Common myeloid progenitor, CD34-positive (primary cell): ENCODE data around the gene CYB561.

ENCODE experiments used
- CTCF ChIA-PET: fragments of 350-600 bp; sonication (Branson Sonifier 250); formaldehyde crosslinking; loops from one replicate; lab custom pipeline; 2021; ENCODE audit warnings: antibody characterized with exemption; lab: Charles Lee
- POLR2A ChIA-PET: fragments of 350-600 bp; sonication (Branson Sonifier 250); formaldehyde crosslinking; loops from one replicate; lab custom pipeline; 2021; ENCODE audit warnings: antibody characterized with exemption; lab: Charles Lee
- DNase-seq, 3 donors: peaks; one replicate each; pipeline versions ENCODE4 v3.0.0 to v3.0.0-alpha.2; 2013
- H3K27ac ChIP-seq, 2 experiments: 1 replicate in 1 of 2; 2 replicates in 1 of 2; pipeline ENCODE4 v1.7.0; 2013; ENCODE audit warnings: inconsistent platforms in 2 of 2, low read length in 2 of 2, mild to moderate bottlenecking in 2 of 2, low read depth in 1 of 2, moderate library complexity in 1 of 2; ENCODE audit not compliant: severe bottlenecking in 2 of 2, insufficient read depth in 1 of 2, poor library complexity in 1 of 2
- H3K27me3 ChIP-seq, 5 experiments: replicated peaks in 2 of 5; 1 replicate in 3 of 5; 2 replicates in 2 of 5; pipeline versions ENCODE4 v1.6.1 to v1.7.0; 2013; ENCODE audit warnings: low read length in 4 of 5, mild to moderate bottlenecking in 2 of 5, moderate library complexity in 2 of 5, inconsistent platforms in 1 of 5; ENCODE audit not compliant: insufficient read depth in 5 of 5, control insufficient read depth in 4 of 5
- H3K36me3 ChIP-seq, 4 experiments: 1 replicate in 2 of 4; 2 replicates in 2 of 4; pipeline versions ENCODE4 v1.6.1 to v1.7.0; 2013; ENCODE audit warnings: low read length in 3 of 4, control low read depth in 1 of 4, mild to moderate bottlenecking in 1 of 4; ENCODE audit not compliant: control insufficient read depth in 4 of 4, insufficient read depth in 4 of 4
- H3K4me1 ChIP-seq, 4 experiments: 1 replicate in 3 of 4; 2 replicates in 1 of 4; pipeline versions ENCODE4 v1.6.1 to v1.7.1; 2013; ENCODE audit warnings: low read length in 3 of 4, mild to moderate bottlenecking in 3 of 4, control low read depth in 1 of 4, inconsistent platforms in 1 of 4, moderate library complexity in 1 of 4; ENCODE audit not compliant: control insufficient read depth in 4 of 4, insufficient read depth in 4 of 4; ENCODE audit errors: control extremely low read depth in 1 of 4
- H3K4me3 ChIP-seq, 7 experiments: 1 replicate in 4 of 7; 2 replicates in 3 of 7; pipeline versions ENCODE4 v1.5.1 to v1.7.0; 2013; ENCODE audit warnings: mild to moderate bottlenecking in 7 of 7, low read length in 6 of 7, moderate library complexity in 6 of 7, inconsistent platforms in 2 of 7, low read depth in 2 of 7, control low read depth in 1 of 7; ENCODE audit not compliant: insufficient read depth in 4 of 7, control insufficient read depth in 1 of 7; ENCODE audit errors: extremely low read depth in 1 of 7
- H3K9me3 ChIP-seq, 5 experiments: 1 replicate in 4 of 5; 2 replicates in 1 of 5; pipeline versions ENCODE4 v1.6.1 to v1.7.1; 2013; ENCODE audit warnings: low read length in 4 of 5, mild to moderate bottlenecking in 2 of 5, inconsistent platforms in 1 of 5, low read depth in 1 of 5, moderate library complexity in 1 of 5; ENCODE audit not compliant: control insufficient read depth in 4 of 5, insufficient read depth in 2 of 5; ENCODE audit errors: control extremely low read depth in 1 of 5
- WGBS: methylation state at CpG from one replicate; pipeline ENCODE4 v1.1.5; 2013; ENCODE audit not compliant: insufficient coverage; 5-methylcytosine and 5-hydroxymethylcytosine counted together

Gene CYB561

GRCh38 chr17:63436523-63437110 is 9.5 kb downstream of the CYB561 start:
- 94% methylated on average over 7 of the region's 17 CpGs for WGBS
- DNase-seq: no peak
- Histone ChIP-seq H3K4me1 (peaks cover 10 to 95% (median 88%) of the 10 kb centered on the region in 4 experiments), H3K27me3 (no peaks in the 10 kb centered on the region), H3K9me3 (no peaks in the 10 kb centered on the region), H3K27ac (no peak overlapping the region), H3K4me3 (no peak overlapping the region), H3K36me3 (peaks cover 0 to 15% (median under 1%) of the 10 kb centered on the region in 4 experiments)
- POLR2A ChIA-PET: interaction anchor here (3.8 kb wide), 1 partner anchor 41 kb away, joined by 23 read pairs; the partner anchor contains the start of gene ACE
- CTCF ChIA-PET: interaction anchor here (2.2 to 27.9 kb wide), 6 partner anchors 3 to 42 kb away, joined by 6 to 562 read pairs (median 189); partner anchors contain the start of genes ACE and CYB561

- Histone ChIP-seq H3K27me3 (no peaks in the 10 kb centered on the region), H3K9me3 (no peaks in the 10 kb centered on the region), H3K36me3 (peaks cover 0 to 11% (median under 1%) of the 10 kb centered on the region in 4 experiments), H3K4me3 (peak overlapping the region in 1 of 7 experiments; percentile 28), H3K27ac (no peak overlapping the region), H3K4me1 (peaks cover 10 to 96% (median 92%) of the 10 kb centered on the region in 4 experiments)
- POLR2A ChIA-PET: interaction anchor here (1.4 to 4.9 kb wide), 4 partner anchors 10 to 42 kb away, joined by 4 to 54 read pairs (median 16); partner anchors contain the start of genes ACE and CYB561
- CTCF ChIA-PET: interaction anchor here (1.1 to 27.9 kb wide), 8 partner anchors 4 to 188 kb away, joined by 4 to 562 read pairs (median 14); partner anchors contain the start of genes ACE and CYB561
- 85% methylated on average over 21 of the region's 29 CpGs for WGBS
- DNase-seq: peak in 2 of 3 donors; percentile 27 to 41
These were observed 10.2 kb downstream of the CYB561 start for GRCh38 chr17:63435681-63436522.

GRCh38 chr17:63434951-63435571 is 11.0 kb downstream of the CYB561 start:
- peak; percentile 73 to 89 (median 86) for DNase-seq
- Histone ChIP-seq H3K4me3 (peak overlapping the region in 5 of 7 experiments; percentile 4 to 54 (median 43)), H3K36me3 (peaks cover 0 to 10% (median under 1%) of the 10 kb centered on the region in 4 experiments), H3K27ac (no peak overlapping the region), H3K4me1 (peaks cover 10 to 88% (median 86%) of the 10 kb centered on the region in 4 experiments), H3K9me3 (no peaks in the 10 kb centered on the region), H3K27me3 (no peaks in the 10 kb centered on the region)
- ChIA-PET CTCF (interaction anchor here (0.6 to 27.9 kb wide), 13 partner anchors 5 to 872 kb away, joined by 3 to 562 read pairs (median 5); partner anchors contain the start of genes ACE and CYB561), POLR2A (interaction anchor here (0.8 to 4.9 kb wide), 5 partner anchors 9 to 43 kb away, joined by 4 to 54 read pairs (median 8); partner anchors contain the start of genes ACE and CYB561)
- 11% methylated on average over 20 of the region's 25 CpGs for WGBS

GRCh38 chr17:63433746-63434591 is 12.1 kb downstream of the CYB561 start:
- WGBS: 59% methylated on average over 30 of the region's 32 CpGs
- peak overlapping the region; percentile 40 to 78 for H3K27ac ChIP-seq
- H3K4me3 ChIP-seq: peak overlapping the region in 5 of 7 experiments; percentile 4 to 55 (median 43)
- H3K36me3 ChIP-seq: peaks cover 0 to 10% (median under 1%) of the 10 kb centered on the region in 4 experiments
- no peaks in the 10 kb centered on the region for H3K27me3 ChIP-seq
- DNase-seq: peak in 2 of 3 donors; percentile 73 to 82
- CTCF ChIA-PET: interaction anchor here (0.6 to 27.9 kb wide), 15 partner anchors 6 to 870 kb away, joined by 3 to 562 read pairs (median 3); partner anchors contain the start of genes ACE and CYB561
- peaks cover 4 to 77% (median 76%) of the 10 kb centered on the region in 4 experiments for H3K4me1 ChIP-seq
- POLR2A ChIA-PET: interaction anchor here (0.8 to 4.9 kb wide), 7 partner anchors 9 to 44 kb away, joined by 3 to 54 read pairs (median 7); partner anchors contain the start of genes ACE and CYB561
- H3K9me3 ChIP-seq: no peaks in the 10 kb centered on the region

- peak; percentile 69 to 84 (median 72) for DNase-seq
- Histone ChIP-seq H3K4me3 (peak overlapping the region in 1 of 7 experiments; percentile 48), H3K4me1 (peaks cover 10 to 77% (median 77%) of the 10 kb centered on the region in 4 experiments), H3K27ac (peak overlapping the region in 1 of 2 experiments; percentile 78), H3K27me3 (no peaks in the 10 kb centered on the region), H3K36me3 (peaks cover 0 to 10% (median under 1%) of the 10 kb centered on the region in 4 experiments), H3K9me3 (no peaks in the 10 kb centered on the region)
- WGBS: 63% methylated on average over 15 of the region's 16 CpGs
- ChIA-PET POLR2A (interaction anchor here (1.7 to 4.9 kb wide), 4 partner anchors 12 to 46 kb away, joined by 4 to 54 read pairs (median 6); partner anchors contain the start of gene CYB561), CTCF (interaction anchor here (1.1 to 27.9 kb wide), 9 partner anchors 5 to 180 kb away, joined by 3 to 562 read pairs (median 5); partner anchors contain the start of genes ACE and CYB561)
These were observed 13.9 kb downstream of the CYB561 start for GRCh38 chr17:63431939-63432804.
